HFFc6 (cell line): ENCODE data around the gene PYGO2. TPM values are rescaled to one million over a fixed set of nuclear protein-coding genes. Genes with fewer than 3 reads are reported as not detected.

Source experiments
- DNase-seq: peaks from one replicate; pipeline ENCODE4 v3.0.0-alpha.2; 2018
- H3K27ac Mint-ChIP-seq: 2 replicates; pipeline ENCODE4 v1.8.0; 2020; ENCODE audit warnings: mild to moderate bottlenecking, mixed read lengths
- H3K27me3 Mint-ChIP-seq: 2 replicates; pipeline ENCODE4 v1.8.0; 2021; ENCODE audit warnings: mild to moderate bottlenecking, moderate library complexity, mixed read lengths; ENCODE audit not compliant: insufficient read depth
- H3K36me3 Mint-ChIP-seq: 2 replicates; pipeline ENCODE4 v1.8.0; 2021; ENCODE audit warnings: low read depth, mixed read lengths
- H3K4me1 Mint-ChIP-seq: 2 replicates; pipeline ENCODE4 v1.8.0; 2020; ENCODE audit warnings: low read depth, mixed read lengths
- H3K4me3 Mint-ChIP-seq: 2 replicates; pipeline ENCODE4 v1.8.0; 2020; ENCODE audit warnings: mild to moderate bottlenecking, moderate library complexity, mixed read lengths
- H3K9me3 Mint-ChIP-seq: 2 replicates; pipeline ENCODE4 v1.8.0; 2020; ENCODE audit warnings: mild to moderate bottlenecking, mixed read lengths
- CTCF ChIP-seq: fragments of 200-600 bp; sonication (generic); IDR thresholded peaks from 2 replicates; pipeline ENCODE4 v1.5.0; 2021; ENCODE audit warnings: antibody characterized with exemption, mild to moderate bottlenecking
- total RNA-seq, 6 experiments: library from RNA; stranded (reverse); fragmentation: NEBNext Ultra II Directional; extraction: Animal tissue kit (Norgen Biotek cat#: 25700); gene quantifications; 2 replicates in 1 of 6; 3 replicates in 5 of 6; pipeline ENCODE4 v1.2.3, GENCODE V29; 2021

PYGO2 gene
- total RNA-seq, 6 experiments from 2014 or later: 19.9 to 23.7 (median 21.3) TPM

- Mint-ChIP-seq H3K36me3 (no peaks in the 10 kb centered on the region), H3K27ac (no peak overlapping the region), H3K4me1 (peaks cover 25% of the 10 kb centered on the region), H3K4me3 (no peak overlapping the region), H3K9me3 (no peaks in the 10 kb centered on the region), H3K27me3 (peaks cover 7% of the 10 kb centered on the region)
- no peak for TF ChIP-seq CTCF
- no peak for DNase-seq
Measured at GRCh38 chr1:154951901-154952657, 9.5 kb downstream of the PYGO2 start.

GRCh38 chr1:154948079-154948478 is 13.5 kb downstream of the PYGO2 start:
- no peak for DNase-seq
- Mint-ChIP-seq H3K4me1 (no peaks in the 10 kb centered on the region), H3K9me3 (no peaks in the 10 kb centered on the region), H3K27me3 (peaks cover 3% of the 10 kb centered on the region; the same call in 1 of the 2 replicates), H3K27ac (no peak overlapping the region), H3K36me3 (no peaks in the 10 kb centered on the region), H3K4me3 (no peak overlapping the region)
- TF ChIP-seq CTCF: no peak

- peaks cover 3% of the 10 kb centered on the region; the same call in 1 of the 2 replicates for H3K27me3 Mint-ChIP-seq
- H3K4me1 Mint-ChIP-seq: no peaks in the 10 kb centered on the region
- no peaks in the 10 kb centered on the region for H3K9me3 Mint-ChIP-seq
- no peak for DNase-seq
- H3K27ac Mint-ChIP-seq: no peak overlapping the region
- H3K36me3 Mint-ChIP-seq: no peaks in the 10 kb centered on the region
- no peak overlapping the region for H3K4me3 Mint-ChIP-seq
- no peak for TF ChIP-seq CTCF
Measured at GRCh38 chr1:154945962-154946850, 15.4 kb downstream of the PYGO2 start.

- Mint-ChIP-seq H3K4me3 (no peak overlapping the region), H3K27ac (no peak overlapping the region), H3K36me3 (no peaks in the 10 kb centered on the region), H3K4me1 (no peaks in the 10 kb centered on the region), H3K9me3 (no peaks in the 10 kb centered on the region), H3K27me3 (peaks cover 3% of the 10 kb centered on the region; the same call in 1 of the 2 replicates)
- TF ChIP-seq CTCF: no peak
- DNase-seq: no peak
Measured at GRCh38 chr1:154945160-154945961, 16.2 kb downstream of the PYGO2 start.
